ENCODE data around the gene FNDC1. TPM values are rescaled to one million over a fixed set of nuclear protein-coding genes. Genes with fewer than 3 reads are reported as not detected.

The FNDC1 gene
- total and polyA plus RNA-seq, 8 donors = 0.68 to 7.6 (median 5.5) TPM

GRCh38 chr6:159130846-159131245 is 38.4 kb upstream of the FNDC1 start:
- no peak for DNase-seq
- intact Hi-C loops (cut with DNase I) = loop anchor here in 1 of 2 donors (10.0 kb wide), 1 partner anchor 116 kb away; no protein-coding TSS in a partner anchor
- TF ChIP-seq, protein P1, sequence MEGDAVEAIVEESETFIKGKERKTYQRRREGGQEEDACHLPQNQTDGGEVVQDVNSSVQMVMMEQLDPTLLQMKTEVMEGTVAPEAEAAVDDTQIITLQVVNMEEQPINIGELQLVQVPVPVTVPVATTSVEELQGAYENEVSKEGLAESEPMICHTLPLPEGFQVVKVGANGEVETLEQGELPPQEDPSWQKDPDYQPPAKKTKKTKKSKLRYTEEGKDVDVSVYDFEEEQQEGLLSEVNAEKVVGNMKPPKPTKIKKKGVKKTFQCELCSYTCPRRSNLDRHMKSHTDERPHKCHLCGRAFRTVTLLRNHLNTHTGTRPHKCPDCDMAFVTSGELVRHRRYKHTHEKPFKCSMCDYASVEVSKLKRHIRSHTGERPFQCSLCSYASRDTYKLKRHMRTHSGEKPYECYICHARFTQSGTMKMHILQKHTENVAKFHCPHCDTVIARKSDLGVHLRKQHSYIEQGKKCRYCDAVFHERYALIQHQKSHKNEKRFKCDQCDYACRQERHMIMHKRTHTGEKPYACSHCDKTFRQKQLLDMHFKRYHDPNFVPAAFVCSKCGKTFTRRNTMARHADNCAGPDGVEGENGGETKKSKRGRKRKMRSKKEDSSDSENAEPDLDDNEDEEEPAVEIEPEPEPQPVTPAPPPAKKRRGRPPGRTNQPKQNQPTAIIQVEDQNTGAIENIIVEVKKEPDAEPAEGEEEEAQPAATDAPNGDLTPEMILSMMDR (IDR thresholded peaks at IDR 0.05) = no peak

GRCh38 chr6:159131709-159132108 is 37.5 kb upstream of the FNDC1 start:
- H3K4me3 ChIP-seq = no peak overlapping the region
- no peaks in the 10 kb centered on the region for H3K4me1 ChIP-seq
- intact Hi-C loops (cut with DNase I) = loop anchor here in 1 of 2 donors (10.0 kb wide), 1 partner anchor 117 kb away; no protein-coding TSS in a partner anchor
- no peak overlapping the region for H3K27ac ChIP-seq
- no peaks in the 10 kb centered on the region for H3K36me3 ChIP-seq
- DNase-seq (no peak), ATAC-seq (no peak)
- no peaks in the 10 kb centered on the region for H3K9me3 ChIP-seq
- TF ChIP-seq, protein P1 (IDR thresholded peaks at IDR 0.05) = no peak
- H3K27me3 ChIP-seq = no peaks in the 10 kb centered on the region

More at GRCh38 chr6:159130846-159131245, 38.4 kb upstream of the FNDC1 start:
- no peaks in the 10 kb centered on the region for H3K9me3 ChIP-seq
- no peaks in the 10 kb centered on the region for H3K4me1 ChIP-seq
- H3K36me3 ChIP-seq = no peaks in the 10 kb centered on the region
- H3K27me3 ChIP-seq = no peaks in the 10 kb centered on the region
- H3K4me3 ChIP-seq = no peak overlapping the region
- no peak overlapping the region for H3K27ac ChIP-seq
- ATAC-seq = no peak

DNA sequence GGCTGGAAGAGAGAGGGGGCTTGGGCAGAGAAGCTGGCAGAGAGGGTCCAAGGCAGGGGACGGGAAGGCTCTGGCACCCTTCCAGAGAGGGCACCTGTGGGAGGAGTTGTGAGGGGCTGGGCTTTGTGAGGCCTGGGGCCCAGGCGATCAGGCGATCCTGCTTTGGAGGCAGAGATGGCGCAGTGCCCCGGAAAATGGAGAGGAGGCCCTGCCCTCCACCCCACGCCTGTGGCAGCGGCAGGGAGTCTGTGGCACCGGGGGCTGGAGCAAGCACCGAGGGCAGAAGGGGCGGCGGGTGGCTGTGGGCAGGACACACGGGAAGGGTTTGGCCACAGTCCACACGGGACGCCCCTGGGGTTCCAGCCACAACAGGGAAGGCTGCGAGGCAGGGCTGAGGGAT is 36.5 kb upstream of the FNDC1 start:
- intact Hi-C loops (cut with DNase I) = loop anchor here in 1 of 2 donors (10.0 kb wide), 1 partner anchor 118 kb away; no protein-coding TSS in a partner anchor
- Histone ChIP-seq H3K27me3 (no peaks in the 10 kb centered on the region), H3K27ac (no peak overlapping the region), H3K4me3 (no peak overlapping the region), H3K36me3 (no peaks in the 10 kb centered on the region), H3K9me3 (no peaks in the 10 kb centered on the region), H3K4me1 (no peaks in the 10 kb centered on the region)
- TF ChIP-seq, protein P1 (IDR thresholded peaks at IDR 0.05) = no peak
- peak in 1 of 4 donors; percentile 79 for DNase-seq
- no peak for ATAC-seq

DNA sequence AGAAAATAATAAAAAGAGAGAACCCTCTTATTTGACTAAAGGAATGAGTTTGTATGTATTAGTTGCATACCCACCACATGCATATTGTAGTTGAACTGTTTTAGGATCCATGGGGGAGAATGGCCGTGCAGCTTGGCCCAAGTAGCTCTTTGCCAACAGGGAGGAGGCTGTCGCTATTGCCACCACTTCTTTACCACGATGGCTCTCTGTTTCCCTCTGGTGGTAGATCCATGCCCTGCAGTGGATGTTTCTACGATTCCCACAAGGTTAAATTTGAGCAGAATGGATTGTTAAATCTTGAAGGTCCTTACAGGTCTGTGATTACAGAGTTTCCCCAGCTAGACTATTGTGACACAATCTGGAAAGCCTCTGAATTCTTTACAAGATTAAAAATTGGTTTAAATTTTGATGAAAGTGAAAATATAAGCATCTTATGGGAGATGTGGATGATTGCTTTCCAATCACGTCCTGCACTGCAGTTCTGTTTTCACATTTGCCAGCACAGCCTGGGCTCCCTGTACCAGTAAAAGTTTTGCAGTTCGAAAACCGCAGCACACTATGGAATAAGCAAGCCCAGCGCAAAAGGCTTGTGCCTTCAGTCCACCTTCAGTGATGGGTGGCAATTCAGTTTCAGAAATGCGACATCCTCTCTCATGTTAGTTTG is 34.4 kb upstream of the FNDC1 start:
- peak in 2 of 4 donors; percentile 65 to 69 for DNase-seq
- TF ChIP-seq, protein P1 (IDR thresholded peaks at IDR 0.05) = peak; percentile 91
- Histone ChIP-seq H3K4me3 (no peak overlapping the region), H3K9me3 (no peaks in the 10 kb centered on the region), H3K27ac (no peak overlapping the region), H3K4me1 (no peaks in the 10 kb centered on the region), H3K36me3 (no peaks in the 10 kb centered on the region), H3K27me3 (no peaks in the 10 kb centered on the region)
- intact Hi-C loops (cut with DNase I) = loop anchor here in 1 of 2 donors (10.0 kb wide), 1 partner anchor 120 kb away; no protein-coding TSS in a partner anchor
- ATAC-seq = peak; percentile 98

- Histone ChIP-seq H3K27me3 (no peaks in the 10 kb centered on the region), H3K4me1 (no peaks in the 10 kb centered on the region), H3K36me3 (no peaks in the 10 kb centered on the region), H3K9me3 (peaks cover 0 to 10% of the 10 kb centered on the region in 2 donors), H3K4me3 (no peak overlapping the region), H3K27ac (no peak overlapping the region)
- TF ChIP-seq, protein P1 (IDR thresholded peaks at IDR 0.05) = no peak
- DNase-seq (no peak), ATAC-seq (no peak)
- intact Hi-C loops (cut with DNase I) = loop anchor here in 1 of 2 donors (10.0 kb wide), 1 partner anchor 123 kb away; no protein-coding TSS in a partner anchor
Observed at GRCh38 chr6:159137676-159138075, 31.5 kb upstream of the FNDC1 start.
